AG04450 (cell line): ENCODE results near the gene SLIT3. TPM values are rescaled to one million over a fixed set of nuclear protein-coding genes. Genes with fewer than 3 reads are reported as not detected.

Source experiments
- CTCF ChIA-PET: fragments of 300-600, 350-600 bp; formaldehyde crosslinking; extraction: SDS; loops from one replicate; lab custom pipeline; 2022; ENCODE audit warnings: antibody characterized with exemption, inconsistent platforms; lab: Charles Lee
- POLR2A ChIA-PET: fragments of 350-600 bp; formaldehyde crosslinking; extraction: SDS; loops from one replicate; lab custom pipeline; 2021; ENCODE audit warnings: antibody characterized with exemption, inconsistent platforms; lab: Yijun Ruan, JAX
- DNase-seq: peaks from one replicate; pipeline ENCODE4 v3.0.0-alpha.2; 2011; ENCODE audit warnings: low read depth, low spot score
- H3K27ac ChIP-seq: one replicate; pipeline ENCODE4 v1.5.1; 2012; ENCODE audit warnings: low read depth, low read length, control low read depth
- H3K27me3 ChIP-seq: one replicate; pipeline ENCODE4 v1.6.0; 2012; ENCODE audit warnings: low read length; ENCODE audit not compliant: control insufficient read depth, insufficient read depth
- H3K4me3 ChIP-seq: 2 replicates; pipeline ENCODE4 v1.5.1; 2011; ENCODE audit warnings: mild to moderate bottlenecking, low read depth, low read length, control low read depth
- H3K9me3 ChIP-seq: 2 replicates; pipeline ENCODE4 v1.5.1; 2012; ENCODE audit warnings: low read length; ENCODE audit not compliant: control insufficient read depth, insufficient read depth
- polyA plus RNA-seq: library from polyadenylated mRNA; depleted of rRNA; stranded (reverse); fragments of >200 nt; gene quantifications from 2 replicates; pipeline ENCODE4 v1.2.3, GENCODE V29; 2011
- TF ChIP-seq, protein P1 (sequence below): IDR thresholded peaks from 2 replicates; pipeline ENCODE4 v1.5.1; 2011; ENCODE audit warnings: low read depth, low read length, control low read depth, inconsistent platforms

The SLIT3 gene
- polyA plus RNA-seq, 1 experiment = 0.26 TPM

- H3K27ac ChIP-seq = no peak overlapping the region
- CTCF ChIA-PET = interaction anchor here (1.0 kb wide), 1 partner anchor 110 kb away, joined by 3 read pairs; no protein-coding TSS in a partner anchor
- no peak overlapping the region for H3K4me3 ChIP-seq
- TF ChIP-seq, protein P1, sequence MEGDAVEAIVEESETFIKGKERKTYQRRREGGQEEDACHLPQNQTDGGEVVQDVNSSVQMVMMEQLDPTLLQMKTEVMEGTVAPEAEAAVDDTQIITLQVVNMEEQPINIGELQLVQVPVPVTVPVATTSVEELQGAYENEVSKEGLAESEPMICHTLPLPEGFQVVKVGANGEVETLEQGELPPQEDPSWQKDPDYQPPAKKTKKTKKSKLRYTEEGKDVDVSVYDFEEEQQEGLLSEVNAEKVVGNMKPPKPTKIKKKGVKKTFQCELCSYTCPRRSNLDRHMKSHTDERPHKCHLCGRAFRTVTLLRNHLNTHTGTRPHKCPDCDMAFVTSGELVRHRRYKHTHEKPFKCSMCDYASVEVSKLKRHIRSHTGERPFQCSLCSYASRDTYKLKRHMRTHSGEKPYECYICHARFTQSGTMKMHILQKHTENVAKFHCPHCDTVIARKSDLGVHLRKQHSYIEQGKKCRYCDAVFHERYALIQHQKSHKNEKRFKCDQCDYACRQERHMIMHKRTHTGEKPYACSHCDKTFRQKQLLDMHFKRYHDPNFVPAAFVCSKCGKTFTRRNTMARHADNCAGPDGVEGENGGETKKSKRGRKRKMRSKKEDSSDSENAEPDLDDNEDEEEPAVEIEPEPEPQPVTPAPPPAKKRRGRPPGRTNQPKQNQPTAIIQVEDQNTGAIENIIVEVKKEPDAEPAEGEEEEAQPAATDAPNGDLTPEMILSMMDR = no peak
- POLR2A ChIA-PET = no interaction called here
- no peak for DNase-seq
- H3K9me3 ChIP-seq = no peaks in the 10 kb centered on the region
- no peaks in the 10 kb centered on the region for H3K27me3 ChIP-seq
Observed at GRCh38 chr5:168790671-168791250, 510.2 kb downstream of the SLIT3 start.

GRCh38 chr5:168790002-168790635 lies 510.8 kb downstream of the SLIT3 start:
- ChIA-PET CTCF (interaction anchor here (0.6 to 1.0 kb wide), 2 partner anchors 29 to 109 kb away, joined by 3 to 8 read pairs; no protein-coding TSS in a partner anchor), POLR2A (no interaction called here)
- no peak overlapping the region for H3K27ac ChIP-seq
- H3K27me3 ChIP-seq = no peaks in the 10 kb centered on the region
- no peak overlapping the region for H3K4me3 ChIP-seq
- no peaks in the 10 kb centered on the region for H3K9me3 ChIP-seq
- no peak for DNase-seq
- TF ChIP-seq, protein P1 = no peak

DNA sequence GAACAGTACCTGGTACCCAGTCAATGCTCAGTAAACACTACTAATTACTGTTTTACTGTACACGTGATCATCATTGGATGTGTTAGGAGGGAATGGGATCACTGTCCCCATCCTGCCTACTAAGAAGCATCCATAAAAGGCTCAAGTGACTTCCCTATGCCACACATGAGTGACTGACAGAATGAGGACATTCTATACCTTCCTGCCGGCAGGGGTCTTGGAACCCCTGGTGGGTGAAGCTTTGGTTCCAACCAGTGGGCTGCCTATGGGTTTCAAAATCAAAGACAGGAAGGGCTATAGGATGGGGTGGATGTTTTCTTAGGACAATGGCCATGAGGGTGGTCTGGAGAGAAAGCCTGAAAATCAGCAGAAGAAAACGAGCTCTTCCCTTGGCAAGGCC lies 512.2 kb downstream of the SLIT3 start:
- no peak overlapping the region for H3K4me3 ChIP-seq
- no peak for DNase-seq
- ChIA-PET POLR2A (no interaction called here), CTCF (no interaction called here)
- TF ChIP-seq, protein P1 = no peak
- H3K27ac ChIP-seq = no peak overlapping the region
- H3K9me3 ChIP-seq = no peaks in the 10 kb centered on the region
- H3K27me3 ChIP-seq = no peaks in the 10 kb centered on the region

DNA sequence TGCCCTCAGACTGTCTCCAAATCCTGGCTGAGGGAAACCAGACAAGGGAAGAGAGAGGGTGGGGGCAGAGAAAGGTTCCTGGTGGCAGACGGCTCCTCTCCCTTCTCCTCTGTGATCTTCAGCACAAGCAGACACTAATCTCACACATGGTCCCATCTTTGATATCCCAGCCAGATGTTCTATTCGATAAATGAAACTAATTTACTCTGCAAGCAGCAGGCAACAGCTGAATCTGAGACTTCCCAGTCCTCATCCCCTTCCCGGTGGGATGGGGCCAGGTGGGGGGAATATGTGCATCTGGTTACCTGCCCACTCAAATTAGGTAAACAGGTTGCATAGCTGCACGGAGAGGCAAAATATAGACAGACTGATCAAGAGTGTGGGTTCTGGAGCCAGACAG lies 512.8 kb downstream of the SLIT3 start:
- H3K27ac ChIP-seq = no peak overlapping the region
- ChIA-PET POLR2A (no interaction called here), CTCF (no interaction called here)

DNA sequence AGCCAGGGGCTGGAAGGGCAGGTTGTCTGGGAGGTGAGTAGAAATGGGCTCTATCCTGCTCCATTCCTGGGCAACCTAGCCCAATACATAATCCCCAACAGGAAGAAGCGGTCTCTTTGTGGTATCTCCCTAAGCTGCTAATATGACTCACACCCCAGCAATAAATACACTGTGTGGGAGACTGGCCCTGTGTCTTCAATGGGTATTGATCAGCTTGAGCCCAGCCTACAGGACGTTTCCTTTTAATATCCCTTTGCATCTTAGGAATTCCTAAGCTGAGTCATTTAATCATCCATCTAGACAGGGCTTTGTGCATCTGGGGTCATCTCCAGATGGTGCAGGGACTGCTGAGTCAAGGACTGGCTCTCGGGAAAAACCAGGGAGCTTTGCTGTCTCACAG lies 514.8 kb downstream of the SLIT3 start:
- Histone ChIP-seq H3K27me3 (no peaks in the 10 kb centered on the region), H3K27ac (no peak overlapping the region), H3K9me3 (no peaks in the 10 kb centered on the region), H3K4me3 (no peak overlapping the region)
- TF ChIP-seq, protein P1 = no peak
- ChIA-PET CTCF (interaction anchor here (0.6 kb wide), 1 partner anchor 16 kb away, joined by 4 read pairs; no protein-coding TSS in a partner anchor), POLR2A (no interaction called here)
- DNase-seq = no peak

More for the DNA sequence above, 512.8 kb downstream of the SLIT3 start:
- no peaks in the 10 kb centered on the region for H3K9me3 ChIP-seq
- no peak for DNase-seq
- no peak overlapping the region for H3K4me3 ChIP-seq
- TF ChIP-seq, protein P1 = no peak
- no peaks in the 10 kb centered on the region for H3K27me3 ChIP-seq
